NCI-H2029 treated with DMSO at 0.1 percent for 48 hours (cell line): ENCODE data around the gene RASSF5.

Experiments used
- DNase-seq: peaks from one replicate; lab custom pipeline; 2025; lab: John Stamatoyannopoulos, UW

RASSF5 gene

GRCh38 chr1:206551296-206551985 lies 44.1 kb downstream of the RASSF5 start:
- DNase-seq: no peak

- DNase-seq: no peak
Observed at GRCh38 chr1:206551986-206552326, 44.6 kb downstream of the RASSF5 start.

- no peak for DNase-seq
Observed at GRCh38 chr1:206554211-206554610, 46.9 kb downstream of the RASSF5 start.

- no peak for DNase-seq
Observed at GRCh38 chr1:206554701-206555472, 47.6 kb downstream of the RASSF5 start.

GRCh38 chr1:206555473-206555935 lies 48.2 kb downstream of the RASSF5 start:
- no peak for DNase-seq

GRCh38 chr1:206556047-206556749 lies 48.9 kb downstream of the RASSF5 start:
- DNase-seq: no peak

- DNase-seq: no peak
Observed at GRCh38 chr1:206556750-206557635, 49.7 kb downstream of the RASSF5 start.

GRCh38 chr1:206557636-206558473 lies 50.5 kb downstream of the RASSF5 start:
- DNase-seq: peak; percentile 86

- no peak for DNase-seq
Observed at GRCh38 chr1:206558794-206559671, 51.7 kb downstream of the RASSF5 start.

GRCh38 chr1:206559672-206559995 lies 52.3 kb downstream of the RASSF5 start:
- DNase-seq: no peak

GRCh38 chr1:206560007-206560716 lies 52.8 kb downstream of the RASSF5 start:
- DNase-seq: no peak

GRCh38 chr1:206563367-206564207 lies 56.3 kb downstream of the RASSF5 start:
- DNase-seq: no peak

GRCh38 chr1:206565995-206566394 lies 58.7 kb downstream of the RASSF5 start:
- DNase-seq: no peak

GRCh38 chr1:206566999-206567398 lies 59.7 kb downstream of the RASSF5 start:
- DNase-seq: no peak

GRCh38 chr1:206568256-206568655 lies 60.9 kb downstream of the RASSF5 start:
- no peak for DNase-seq

- DNase-seq: no peak
Observed at GRCh38 chr1:206568779-206569352, 61.5 kb downstream of the RASSF5 start.

GRCh38 chr1:206569556-206569955 lies 62.2 kb downstream of the RASSF5 start:
- no peak for DNase-seq

- no peak for DNase-seq
Observed at GRCh38 chr1:206570529-206570928, 63.2 kb downstream of the RASSF5 start.
